Measurements from ENCODE around the gene CHST12.

- TF ChIP-seq POLR2A (IDR thresholded peaks at IDR 0.05; ENCODE audit: low read depth, low read length): no peak
- TF ChIP-seq CTCF (conservative IDR thresholded peaks at IDR 0.05; ENCODE audit: low read depth, low read length): no peak
- no peak for TF ChIP-seq MXI1 (IDR thresholded peaks at IDR 0.05; ENCODE audit: borderline replicate concordance, low read depth, low read length)
- no peak for TF ChIP-seq SMC3 (IDR thresholded peaks at IDR 0.05; ENCODE audit: low read depth, low read length)
- no peak for TF ChIP-seq RFX5 (IDR thresholded peaks at IDR 0.05; ENCODE audit: low read depth, low read length)
- no peak for TF ChIP-seq RAD21 (IDR thresholded peaks at IDR 0.05; ENCODE audit: low read length)
- TF ChIP-seq RCOR1 (IDR thresholded peaks at IDR 0.05; ENCODE audit: insufficient replicate concordance, low read length): no peak
- TF ChIP-seq BHLHE40 (IDR thresholded peaks at IDR 0.05; ENCODE audit: low read depth, low read length): no peak
- no peak for TF ChIP-seq CEBPB (IDR thresholded peaks at IDR 0.05; ENCODE audit: low read depth, low read length)
- no peak for TF ChIP-seq NFE2L2 (IDR thresholded peaks at IDR 0.05; ENCODE audit: low read depth, low read length)
- TF ChIP-seq MAZ (IDR thresholded peaks at IDR 0.05; ENCODE audit: borderline replicate concordance, low read depth, low read length): no peak
Measured at GRCh38 chr7:2482725-2483451, 79.5 kb downstream of the CHST12 start.

Data from IMR-90 (cell line).